ENCODE results near the gene FAIM2. TPM values are rescaled to one million over a fixed set of nuclear protein-coding genes. Genes with fewer than 3 reads are reported as not detected.

The FAIM2 gene
- total and polyA plus RNA-seq, 10 of the 15 experiments (the other 5 are each of a cell fraction or from before 2014, with no cell fraction given) = not detected

DNA sequence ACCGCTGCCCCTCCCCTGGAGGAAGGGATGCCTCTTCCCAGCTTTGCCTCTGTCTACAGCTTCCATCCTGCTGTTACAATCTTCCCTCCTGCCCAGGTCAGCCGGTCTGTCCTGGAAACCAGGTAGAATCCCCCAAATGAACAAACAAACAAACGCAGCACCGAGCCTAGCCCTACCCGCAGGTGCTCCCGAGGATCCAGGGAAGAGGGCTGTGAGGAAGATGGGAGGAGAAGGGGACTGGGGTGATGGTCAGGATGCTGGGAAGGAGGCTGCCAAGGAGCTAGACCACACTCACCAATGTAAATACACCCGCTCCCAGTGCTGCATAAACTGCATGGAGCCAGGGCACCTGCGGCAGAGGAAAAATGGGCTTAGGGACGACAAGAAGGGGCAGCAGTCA lies 16.6 kb downstream of the FAIM2 start (continued):
- TF ChIP-seq, protein P1, sequence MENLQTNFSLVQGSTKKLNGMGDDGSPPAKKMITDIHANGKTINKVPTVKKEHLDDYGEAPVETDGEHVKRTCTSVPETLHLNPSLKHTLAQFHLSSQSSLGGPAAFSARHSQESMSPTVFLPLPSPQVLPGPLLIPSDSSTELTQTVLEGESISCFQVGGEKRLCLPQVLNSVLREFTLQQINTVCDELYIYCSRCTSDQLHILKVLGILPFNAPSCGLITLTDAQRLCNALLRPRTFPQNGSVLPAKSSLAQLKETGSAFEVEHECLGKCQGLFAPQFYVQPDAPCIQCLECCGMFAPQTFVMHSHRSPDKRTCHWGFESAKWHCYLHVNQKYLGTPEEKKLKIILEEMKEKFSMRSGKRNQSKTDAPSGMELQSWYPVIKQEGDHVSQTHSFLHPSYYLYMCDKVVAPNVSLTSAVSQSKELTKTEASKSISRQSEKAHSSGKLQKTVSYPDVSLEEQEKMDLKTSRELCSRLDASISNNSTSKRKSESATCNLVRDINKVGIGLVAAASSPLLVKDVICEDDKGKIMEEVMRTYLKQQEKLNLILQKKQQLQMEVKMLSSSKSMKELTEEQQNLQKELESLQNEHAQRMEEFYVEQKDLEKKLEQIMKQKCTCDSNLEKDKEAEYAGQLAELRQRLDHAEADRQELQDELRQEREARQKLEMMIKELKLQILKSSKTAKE (IDR thresholded peaks at IDR 0.05; ENCODE audit: low read depth, poor library complexity, severe bottlenecking) = no peak
- TF ChIP-seq NR2C2 (IDR thresholded peaks at IDR 0.05; ENCODE audit: borderline replicate concordance, control insufficient read depth, insufficient read length, low read depth) (no peak), E4F1 (IDR thresholded peaks at IDR 0.05; ENCODE audit: borderline replicate concordance, partially characterized antibody) (no peak), TBL1XR1 (IDR thresholded peaks at IDR 0.05; ENCODE audit: low read depth, low read length) (no peak), MYB (IDR thresholded peaks at IDR 0.05; ENCODE audit: borderline replicate concordance, low read depth, low read length) (no peak), IRF4 (IDR thresholded peaks at IDR 0.05; ENCODE audit: low read depth, low read length) (no peak), POLR2AphosphoS2 (IDR thresholded peaks at IDR 0.05; ENCODE audit: low read depth, low read length) (no peak), NBN (IDR thresholded peaks at IDR 0.05) (no peak), ZNF384 (IDR thresholded peaks at IDR 0.05; ENCODE audit: borderline replicate concordance, low read depth, low read length) (no peak)
- TF ChIP-seq, protein P2, sequence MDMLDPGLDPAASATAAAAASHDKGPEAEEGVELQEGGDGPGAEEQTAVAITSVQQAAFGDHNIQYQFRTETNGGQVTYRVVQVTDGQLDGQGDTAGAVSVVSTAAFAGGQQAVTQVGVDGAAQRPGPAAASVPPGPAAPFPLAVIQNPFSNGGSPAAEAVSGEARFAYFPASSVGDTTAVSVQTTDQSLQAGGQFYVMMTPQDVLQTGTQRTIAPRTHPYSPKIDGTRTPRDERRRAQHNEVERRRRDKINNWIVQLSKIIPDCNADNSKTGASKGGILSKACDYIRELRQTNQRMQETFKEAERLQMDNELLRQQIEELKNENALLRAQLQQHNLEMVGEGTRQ (IDR thresholded peaks at IDR 0.05; ENCODE audit: borderline replicate concordance, low read depth, low read length) = no peak
- TF ChIP-seq, protein P3, sequence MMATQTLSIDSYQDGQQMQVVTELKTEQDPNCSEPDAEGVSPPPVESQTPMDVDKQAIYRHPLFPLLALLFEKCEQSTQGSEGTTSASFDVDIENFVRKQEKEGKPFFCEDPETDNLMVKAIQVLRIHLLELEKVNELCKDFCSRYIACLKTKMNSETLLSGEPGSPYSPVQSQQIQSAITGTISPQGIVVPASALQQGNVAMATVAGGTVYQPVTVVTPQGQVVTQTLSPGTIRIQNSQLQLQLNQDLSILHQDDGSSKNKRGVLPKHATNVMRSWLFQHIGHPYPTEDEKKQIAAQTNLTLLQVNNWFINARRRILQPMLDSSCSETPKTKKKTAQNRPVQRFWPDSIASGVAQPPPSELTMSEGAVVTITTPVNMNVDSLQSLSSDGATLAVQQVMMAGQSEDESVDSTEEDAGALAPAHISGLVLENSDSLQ (IDR thresholded peaks at IDR 0.05) = no peak

Measured in GM12878 (cell line).